Diencephalon (tissue), 1 donor: ENCODE results near the gene TMPRSS11D. TPM values are rescaled to one million over a fixed set of nuclear protein-coding genes. Genes with fewer than 3 reads are reported as not detected.

Experiments
- total RNA-seq: library from RNA; depleted of rRNA; stranded (reverse); fragments of >200 nt; gene quantifications from one replicate; pipeline ENCODE4 v1.2.3, GENCODE V29; 2014

The TMPRSS11D gene
- not detected for total RNA-seq

DNA sequence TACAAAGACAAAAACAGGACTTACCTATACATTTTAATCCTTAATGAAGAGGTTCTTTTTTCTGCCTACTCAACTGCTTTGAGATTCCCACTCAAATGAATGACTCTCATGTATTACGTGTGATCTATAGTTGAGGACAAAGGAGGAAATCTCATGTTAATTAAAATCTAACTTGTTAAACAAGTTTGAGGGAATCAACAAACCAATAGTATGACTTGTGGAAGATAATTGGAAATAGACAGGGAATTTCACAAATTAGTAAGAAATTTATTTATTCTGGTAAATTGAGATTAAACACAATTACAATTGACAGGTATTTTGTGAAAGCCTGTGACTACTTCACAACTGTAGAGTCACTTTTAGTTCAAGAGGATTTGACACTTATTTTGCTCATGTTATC, at the start of gene TMPRSS11D:
TSS of gene TMPRSS11D (minus strand) at position 101 of the 400 bp plus-strand sequence. CDS start at position 32, 69 bp downstream.

Other genes starting within 250 kb of the TMPRSS11D start
- gene UBA6, start 182.8 kb downstream of the TMPRSS11D start, total RNA-seq, result 92.5 TPM
- 0.23 TPM for gene GNRHR, start 129.6 kb downstream of the TMPRSS11D start, total RNA-seq
- not detected for gene TMPRSS11A, start 79.5 kb upstream of the TMPRSS11D start, total RNA-seq
- not detected for gene TMPRSS11F, start 245.9 kb upstream of the TMPRSS11D start, total RNA-seq